KOPT-K1 (cell line): ENCODE data around the gene PRDX1.
"Not testable (repeated sequence)": the region's sequence is repeated elsewhere in the genome, so short reads cannot be mapped to it uniquely, and the experiment has no call there.

Experiments
- H3K27ac ChIP-seq: fragments of 200-600 bp; sonication (generic); 2 replicates; pipeline ENCODE4 v1.5.1; 2016; ENCODE audit warnings: antibody characterized with exemption, mild to moderate bottlenecking, low read depth, low read length; ENCODE audit not compliant: poor library complexity, severe bottlenecking
- H3K36me3 ChIP-seq: fragments of 200-600 bp; sonication (generic); 2 replicates; pipeline ENCODE4 v1.5.1; 2017; ENCODE audit warnings: antibody characterized with exemption, mild to moderate bottlenecking, low read length, moderate library complexity; ENCODE audit not compliant: insufficient read depth
- H3K9me3 ChIP-seq: fragments of 200-600 bp; sonication (generic); 2 replicates; pipeline ENCODE4 v1.5.1; 2017; ENCODE audit warnings: antibody characterized with exemption, low read length, mild to moderate bottlenecking; ENCODE audit not compliant: insufficient read depth, poor library complexity, severe bottlenecking

The PRDX1 gene

GRCh38 chr1:45470306-45470798, 51.3 kb downstream of the PRDX1 start:
- Histone ChIP-seq H3K27ac (no peak overlapping the region), H3K36me3 (no peaks in the 10 kb centered on the region), H3K9me3 (no peaks in the 10 kb centered on the region)

- not testable (repeated sequence) for H3K27ac ChIP-seq, H3K9me3 ChIP-seq, H3K36me3 ChIP-seq
Measured at GRCh38 chr1:45467353-45467752, 54.3 kb downstream of the PRDX1 start.

DNA sequence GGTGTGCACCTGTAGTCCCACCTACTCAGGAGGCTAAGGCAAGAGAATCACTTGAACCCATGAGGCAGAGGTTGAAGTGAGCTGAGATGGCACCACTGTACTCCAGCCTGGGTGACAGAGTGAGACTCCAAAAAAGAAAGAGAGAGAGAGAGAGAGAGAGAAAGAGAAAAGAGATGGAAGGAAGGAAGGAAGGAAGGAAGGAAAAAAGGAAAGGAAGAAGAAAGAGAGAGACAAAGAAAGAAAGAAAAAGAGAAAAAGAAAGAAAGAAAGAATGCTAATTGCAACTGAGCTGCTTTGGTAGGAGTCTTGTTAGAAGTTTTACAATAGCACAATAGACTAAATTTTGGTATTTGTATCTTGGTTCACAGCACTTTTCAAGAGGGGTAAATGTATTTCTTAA, 56.4 kb downstream of the PRDX1 start:
- Histone ChIP-seq H3K9me3 (no peaks in the 10 kb centered on the region), H3K36me3 (no peaks in the 10 kb centered on the region), H3K27ac (no peak overlapping the region)
